Measurements from ENCODE around the gene TOM1. TPM values are rescaled to one million over a fixed set of nuclear protein-coding genes. Genes with fewer than 3 reads are reported as not detected.

TOM1 gene
- total and polyA plus RNA-seq, 2 of the 13 experiments (the other 11 are each of a cell fraction or from before 2014, with no cell fraction given) = 30.8 to 87.3 TPM

- TF ChIP-seq ARID4A (CRISPR knock-in tag; IDR thresholded peaks at IDR 0.05; ENCODE audit: borderline replicate concordance) (peak; percentile 91), ZNF713 (CRISPR knock-in tag; IDR thresholded peaks at IDR 0.05) (no peak; the same call in 1 of the 2 replicates), ZNF431 (CRISPR knock-in tag; IDR thresholded peaks at IDR 0.05; ENCODE audit: borderline replicate concordance, low read depth) (peak; percentile 46; the same call in 1 of the 2 replicates), TRIM24 (CRISPR knock-in tag; IDR thresholded peaks at IDR 0.05) (no peak), KMT2A (CRISPR knock-in tag; IDR thresholded peaks at IDR 0.05) (peak; percentile 79), REL (CRISPR knock-in tag; conservative IDR thresholded peaks at IDR 0.05) (no peak), GFI1 (CRISPR knock-in tag; IDR thresholded peaks at IDR 0.05; ENCODE audit: borderline replicate concordance) (peak; percentile 66; the same call in 1 of the 2 replicates), NONO (IDR thresholded peaks at IDR 0.05) (no peak), NONO (CRISPR knock-in tag; conservative IDR thresholded peaks at IDR 0.05) (0 out of 2 replicates have a peak, but pooled peaks have one; percentile 43), DNMT3B (CRISPR knock-in tag; conservative IDR thresholded peaks at IDR 0.05) (no peak), ZFYVE20 (CRISPR knock-in tag; IDR thresholded peaks at IDR 0.05; ENCODE audit: borderline replicate concordance, low read depth) (no peak), ZNF33B (CRISPR knock-in tag; IDR thresholded peaks at IDR 0.05) (0 out of 2 replicates have a peak, but pooled peaks have one; percentile 50), ZNF687 (CRISPR knock-in tag; IDR thresholded peaks at IDR 0.05) (peak; percentile 90), MED13 (CRISPR knock-in tag; IDR thresholded peaks at IDR 0.05) (peak; percentile 67; the same call in 1 of the 2 replicates), ZNF3 (CRISPR knock-in tag; IDR thresholded peaks at IDR 0.05) (no peak), KAT8 (CRISPR knock-in tag; IDR thresholded peaks at IDR 0.05) (peak; percentile 68)
- TF ChIP-seq, protein P1, sequence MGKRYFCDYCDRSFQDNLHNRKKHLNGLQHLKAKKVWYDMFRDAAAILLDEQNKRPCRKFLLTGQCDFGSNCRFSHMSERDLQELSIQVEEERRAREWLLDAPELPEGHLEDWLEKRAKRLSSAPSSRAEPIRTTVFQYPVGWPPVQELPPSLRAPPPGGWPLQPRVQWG (CRISPR knock-in tag; IDR thresholded peaks at IDR 0.05; ENCODE audit: borderline replicate concordance, low read depth) = no peak
- TF ChIP-seq, protein P2, sequence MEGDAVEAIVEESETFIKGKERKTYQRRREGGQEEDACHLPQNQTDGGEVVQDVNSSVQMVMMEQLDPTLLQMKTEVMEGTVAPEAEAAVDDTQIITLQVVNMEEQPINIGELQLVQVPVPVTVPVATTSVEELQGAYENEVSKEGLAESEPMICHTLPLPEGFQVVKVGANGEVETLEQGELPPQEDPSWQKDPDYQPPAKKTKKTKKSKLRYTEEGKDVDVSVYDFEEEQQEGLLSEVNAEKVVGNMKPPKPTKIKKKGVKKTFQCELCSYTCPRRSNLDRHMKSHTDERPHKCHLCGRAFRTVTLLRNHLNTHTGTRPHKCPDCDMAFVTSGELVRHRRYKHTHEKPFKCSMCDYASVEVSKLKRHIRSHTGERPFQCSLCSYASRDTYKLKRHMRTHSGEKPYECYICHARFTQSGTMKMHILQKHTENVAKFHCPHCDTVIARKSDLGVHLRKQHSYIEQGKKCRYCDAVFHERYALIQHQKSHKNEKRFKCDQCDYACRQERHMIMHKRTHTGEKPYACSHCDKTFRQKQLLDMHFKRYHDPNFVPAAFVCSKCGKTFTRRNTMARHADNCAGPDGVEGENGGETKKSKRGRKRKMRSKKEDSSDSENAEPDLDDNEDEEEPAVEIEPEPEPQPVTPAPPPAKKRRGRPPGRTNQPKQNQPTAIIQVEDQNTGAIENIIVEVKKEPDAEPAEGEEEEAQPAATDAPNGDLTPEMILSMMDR (CRISPR knock-in tag; IDR thresholded peaks at IDR 0.05) = peak; percentile 72
Measured at GRCh38 chr22:35380537-35381423, 81.1 kb downstream of the TOM1 start, which contains the start of gene HMOX1 (continued).
